WTC11 (cell line): ENCODE data around the gene NCS1. TPM values are rescaled to one million over a fixed set of nuclear protein-coding genes. Genes with fewer than 3 reads are reported as not detected.

ENCODE experiments used
- ATAC-seq: fragments of 200-7000 bp; cut with Tn5 transposase; 2 replicates; pipeline ENCODE4 v1.10.0; 2021; ENCODE audit warnings: mild to moderate bottlenecking, moderate library complexity
- CTCF ChIA-PET: fragments of 300-600 bp; sonication (Branson Sonifier 250); formaldehyde crosslinking; loops from one replicate; lab custom pipeline; 2021; ENCODE audit warnings: antibody characterized with exemption; lab: Charles Lee
- POLR2A ChIA-PET: fragments of 350-600 bp; sonication (Branson Sonifier 250); formaldehyde crosslinking; loops from one replicate; lab custom pipeline; 2021; ENCODE audit warnings: antibody characterized with exemption; lab: Charles Lee
- DNase-seq: peaks from one replicate; pipeline ENCODE4 v3.0.0; 2021; ENCODE audit warnings: low spot score
- H3K27ac Mint-ChIP-seq: 2 replicates; pipeline ENCODE4 v1.8.0; 2021; ENCODE audit warnings: mixed read lengths
- H3K27me3 Mint-ChIP-seq: 2 replicates; pipeline ENCODE4 v1.8.0; 2021; ENCODE audit warnings: low read depth, mild to moderate bottlenecking, moderate library complexity, mixed read lengths
- H3K36me3 Mint-ChIP-seq: 2 replicates; pipeline ENCODE4 v1.8.0; 2021; ENCODE audit warnings: mixed read lengths
- H3K4me1 Mint-ChIP-seq: 2 replicates; pipeline ENCODE4 v1.8.0; 2022; ENCODE audit warnings: mixed read lengths
- H3K4me3 Mint-ChIP-seq: 2 replicates; pipeline ENCODE4 v1.8.0; 2021; ENCODE audit warnings: mild to moderate bottlenecking, moderate library complexity, mixed read lengths
- H3K9me3 Mint-ChIP-seq: 2 replicates; pipeline ENCODE4 v1.8.0; 2021; ENCODE audit warnings: mixed read lengths
- ATF1 ChIP-seq: sonication (generic); formaldehyde crosslinking; IDR thresholded peaks from 2 replicates; pipeline ENCODE4 v1.8.1; 2023; ENCODE audit warnings: mild to moderate bottlenecking, moderate library complexity, missing genetic modification reagents
- ATF2 ChIP-seq: sonication (generic); formaldehyde crosslinking; IDR thresholded peaks from 2 replicates; pipeline ENCODE4 v1.8.1; 2022; ENCODE audit warnings: low read depth, missing genetic modification reagents, borderline replicate concordance
- ATF3 ChIP-seq: sonication (generic); formaldehyde crosslinking; conservative IDR thresholded peaks from 2 replicates; pipeline ENCODE4 v1.8.1; 2022; ENCODE audit warnings: mild to moderate bottlenecking, missing genetic modification reagents
- CTCF ChIP-seq: fragments of 200-600 bp; IDR thresholded peaks from 2 replicates; pipeline ENCODE4 v1.8.0; 2022; ENCODE audit warnings: antibody characterized with exemption
- ELF4 ChIP-seq: sonication (generic); formaldehyde crosslinking; IDR thresholded peaks from 2 replicates; pipeline ENCODE4 v1.8.1; 2022; ENCODE audit warnings: low read depth, mild to moderate bottlenecking, moderate library complexity, missing genetic modification reagents
- GRHL2 ChIP-seq: fragments of 250-450 bp; sonication (Bioruptor Pico); IDR thresholded peaks from 2 replicates; pipeline ENCODE4 v1.8.0; 2022; ENCODE audit warnings: mild to moderate bottlenecking, moderate library complexity; ENCODE audit not compliant: insufficient replicate concordance, severe bottlenecking
- GTF2I ChIP-seq: fragments of 250-450 bp; sonication (Bioruptor Pico); conservative IDR thresholded peaks from 2 replicates; pipeline ENCODE4 v1.4.0; 2021; ENCODE audit warnings: mild to moderate bottlenecking
- HMGA2 ChIP-seq: fragments of 250-450 bp; sonication (Bioruptor Pico); IDR thresholded peaks from 2 replicates; pipeline ENCODE4 v1.4.0; 2021; ENCODE audit warnings: mild to moderate bottlenecking, moderate library complexity
- MXD4 ChIP-seq: fragments of 250-450 bp; sonication (Bioruptor Pico); IDR thresholded peaks from 2 replicates; pipeline ENCODE4 v1.8.0; 2021; ENCODE audit warnings: mild to moderate bottlenecking, moderate library complexity, borderline replicate concordance
- NFATC4 ChIP-seq: fragments of 250-450 bp; sonication (Bioruptor Pico); IDR thresholded peaks from 2 replicates; pipeline ENCODE4 v1.9.0; 2021; ENCODE audit warnings: mild to moderate bottlenecking
- NFYB ChIP-seq: sonication (generic); formaldehyde crosslinking; conservative IDR thresholded peaks from 2 replicates; pipeline ENCODE4 v1.8.0; 2022; ENCODE audit warnings: low read depth, missing genetic modification reagents
- OVOL2 ChIP-seq: fragments of 250-450 bp; sonication (Bioruptor Pico); IDR thresholded peaks from 2 replicates; pipeline ENCODE4 v1.9.0; 2021; ENCODE audit warnings: mild to moderate bottlenecking, borderline replicate concordance
- SMAD3 ChIP-seq: sonication (generic); formaldehyde crosslinking; IDR thresholded peaks from 2 replicates; pipeline ENCODE4 v1.8.0; 2022; ENCODE audit warnings: missing genetic modification reagents, mild to moderate bottlenecking, borderline replicate concordance
- TEAD4 ChIP-seq: sonication (generic); formaldehyde crosslinking; IDR thresholded peaks from 2 replicates; pipeline ENCODE4 v1.8.0; 2022; ENCODE audit warnings: mild to moderate bottlenecking, missing genetic modification reagents
- ZBTB21 ChIP-seq: sonication (generic); formaldehyde crosslinking; IDR thresholded peaks from 2 replicates; pipeline ENCODE4 v1.8.1; 2023; ENCODE audit warnings: mild to moderate bottlenecking, missing genetic modification reagents, borderline replicate concordance
- ZNF281 ChIP-seq: sonication (generic); formaldehyde crosslinking; IDR thresholded peaks from 2 replicates; pipeline ENCODE4 v1.8.0; 2023; ENCODE audit warnings: mild to moderate bottlenecking, missing genetic modification reagents
- total RNA-seq: library from RNA; stranded (reverse); gene quantifications from 3 replicates; pipeline ENCODE4 v1.2.3, GENCODE V29; 2021
- TF ChIP-seq, protein P1 (sequence below): sonication (generic); formaldehyde crosslinking; IDR thresholded peaks from 2 replicates; pipeline ENCODE4 v1.8.0; 2023; ENCODE audit warnings: missing genetic modification reagents
- TF ChIP-seq, protein P2 (sequence below): fragments of 250-450 bp; sonication (Bioruptor Pico); IDR thresholded peaks from 2 replicates; pipeline ENCODE4 v1.9.0; 2021; ENCODE audit warnings: moderate library complexity, mild to moderate bottlenecking, inconsistent platforms, borderline replicate concordance
- TF ChIP-seq, protein P3 (sequence below): fragments of 250-450 bp; sonication (Bioruptor Pico); IDR thresholded peaks from 2 replicates; pipeline ENCODE4 v2.1.2; 2022; ENCODE audit warnings: mild to moderate bottlenecking, moderate library complexity

Gene NCS1
- total RNA-seq, 1 experiment from 2014 or later = 32.4 TPM

DNA sequence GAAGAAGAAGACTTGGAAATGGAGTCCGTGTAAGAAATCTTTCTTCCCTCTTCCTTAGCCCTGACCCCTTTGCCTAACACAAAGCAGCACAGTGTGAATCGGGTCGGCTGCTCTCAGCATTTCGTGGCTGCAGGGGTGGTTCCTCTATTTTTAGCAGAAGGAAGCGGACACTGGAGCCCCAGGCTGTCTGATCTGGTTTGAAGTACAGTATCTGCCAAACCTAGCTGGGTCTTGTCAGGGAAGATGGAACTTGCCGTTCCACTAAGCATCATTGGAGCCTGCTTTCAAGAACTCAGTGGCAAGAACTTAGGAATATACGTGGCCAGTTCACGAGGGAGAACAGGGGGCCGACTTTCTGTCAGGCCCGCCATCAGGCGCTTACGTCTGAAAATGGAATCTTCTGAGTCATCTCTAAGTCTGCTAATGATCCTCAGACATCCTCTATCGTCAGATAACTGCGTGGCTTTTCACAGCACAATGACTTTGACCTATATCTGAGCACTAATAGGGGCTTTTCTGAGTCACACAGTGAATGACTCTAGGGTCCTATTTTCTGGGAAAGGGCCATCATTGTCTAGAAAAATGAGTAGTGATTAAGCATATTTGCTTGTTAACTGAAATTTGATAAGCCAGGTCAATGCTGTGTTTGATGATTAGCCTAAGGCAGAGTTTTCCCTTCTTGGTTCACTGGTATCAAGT is 43.3 kb upstream of the NCS1 start (continued):
- no peak for TF ChIP-seq ATF2

- DNase-seq (no peak), ATAC-seq (no peak)
- TF ChIP-seq HMGA2 (no peak), SMAD3 (CRISPR knock-in tag) (no peak), GTF2I (no peak), NFATC4 (no peak), ATF3 (CRISPR knock-in tag) (no peak), OVOL2 (CRISPR knock-in tag) (no peak), CTCF (no peak), ZBTB21 (CRISPR knock-in tag) (no peak), GRHL2 (CRISPR knock-in tag) (no peak), ZNF281 (CRISPR knock-in tag) (no peak), TEAD4 (CRISPR knock-in tag) (no peak), NFYB (CRISPR knock-in tag) (no peak), ATF1 (CRISPR knock-in tag) (no peak), ELF4 (CRISPR knock-in tag) (no peak), MXD4 (CRISPR knock-in tag) (no peak)
- TF ChIP-seq, protein P1, sequence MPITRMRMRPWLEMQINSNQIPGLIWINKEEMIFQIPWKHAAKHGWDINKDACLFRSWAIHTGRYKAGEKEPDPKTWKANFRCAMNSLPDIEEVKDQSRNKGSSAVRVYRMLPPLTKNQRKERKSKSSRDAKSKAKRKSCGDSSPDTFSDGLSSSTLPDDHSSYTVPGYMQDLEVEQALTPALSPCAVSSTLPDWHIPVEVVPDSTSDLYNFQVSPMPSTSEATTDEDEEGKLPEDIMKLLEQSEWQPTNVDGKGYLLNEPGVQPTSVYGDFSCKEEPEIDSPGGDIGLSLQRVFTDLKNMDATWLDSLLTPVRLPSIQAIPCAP (CRISPR knock-in tag) = no peak
- TF ChIP-seq, protein P2, sequence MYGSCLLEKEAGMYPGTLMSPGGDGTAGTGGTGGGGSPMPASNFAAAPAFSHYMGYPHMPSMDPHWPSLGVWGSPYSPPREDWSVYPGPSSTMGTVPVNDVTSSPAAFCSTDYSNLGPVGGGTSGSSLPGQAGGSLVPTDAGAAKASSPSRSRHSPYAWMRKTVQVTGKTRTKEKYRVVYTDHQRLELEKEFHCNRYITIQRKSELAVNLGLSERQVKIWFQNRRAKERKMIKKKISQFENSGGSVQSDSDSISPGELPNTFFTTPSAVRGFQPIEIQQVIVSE (CRISPR knock-in tag) = no peak
- TF ChIP-seq, protein P3, sequence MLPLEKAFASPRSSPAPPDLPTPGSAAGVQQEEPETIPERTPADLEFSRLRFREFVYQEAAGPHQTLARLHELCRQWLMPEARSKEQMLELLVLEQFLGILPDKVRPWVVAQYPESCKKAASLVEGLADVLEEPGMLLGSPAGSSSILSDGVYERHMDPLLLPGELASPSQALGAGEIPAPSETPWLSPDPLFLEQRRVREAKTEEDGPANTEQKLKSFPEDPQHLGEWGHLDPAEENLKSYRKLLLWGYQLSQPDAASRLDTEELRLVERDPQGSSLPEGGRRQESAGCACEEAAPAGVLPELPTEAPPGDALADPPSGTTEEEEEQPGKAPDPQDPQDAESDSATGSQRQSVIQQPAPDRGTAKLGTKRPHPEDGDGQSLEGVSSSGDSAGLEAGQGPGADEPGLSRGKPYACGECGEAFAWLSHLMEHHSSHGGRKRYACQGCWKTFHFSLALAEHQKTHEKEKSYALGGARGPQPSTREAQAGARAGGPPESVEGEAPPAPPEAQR (CRISPR knock-in tag) = no peak
- Mint-ChIP-seq H3K27ac (no peak overlapping the region), H3K36me3 (peaks cover 32% of the 10 kb centered on the region), H3K4me1 (no peaks in the 10 kb centered on the region), H3K27me3 (no peaks in the 10 kb centered on the region), H3K4me3 (no peak overlapping the region), H3K9me3 (no peaks in the 10 kb centered on the region)
- POLR2A ChIA-PET = no interaction called here
- CTCF ChIA-PET = no interaction called here
Observed at GRCh38 chr9:130129432-130130061, 42.7 kb upstream of the NCS1 start.
